ENCODE measurements around the gene RNF182. TPM values are rescaled to one million over a fixed set of nuclear protein-coding genes. Genes with fewer than 3 reads are reported as not detected.

The RNF182 gene
- total RNA-seq, 4 donors from 2014 or later: under 0.01 to 0.41 (median 0.34) TPM; not detected in 1

DNA sequence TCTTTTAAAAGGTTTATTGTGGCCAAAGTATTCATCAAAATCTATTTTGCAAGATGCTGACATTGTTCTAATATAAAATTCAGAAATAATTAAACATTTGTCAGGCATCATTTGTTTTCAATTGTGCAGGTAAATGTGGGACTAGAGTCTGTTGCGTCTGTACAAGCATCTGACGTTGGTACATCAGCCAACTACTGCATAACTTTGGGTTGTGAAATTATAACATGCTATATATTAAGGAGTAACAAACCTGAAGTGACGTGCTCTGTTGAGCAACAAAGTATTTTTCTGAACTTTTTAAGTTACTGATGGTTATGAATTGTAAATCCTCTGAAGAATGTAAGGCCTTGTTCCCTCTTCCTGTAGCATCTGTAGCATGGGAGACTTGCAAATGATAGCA lies 66.0 kb downstream of the RNF182 start:
- H3K9me3 ChIP-seq: no peaks in the 10 kb centered on the region
- no peaks in the 10 kb centered on the region for H3K4me1 ChIP-seq
- H3K4me3 ChIP-seq: no peak overlapping the region
- no peak overlapping the region for H3K27ac ChIP-seq
- no peaks in the 10 kb centered on the region for H3K27me3 ChIP-seq
- no peaks in the 10 kb centered on the region for H3K36me3 ChIP-seq
- peak in 1 of 2 donors; percentile 24 for DNase-seq
- intact Hi-C loops (cut with DNase I; ENCODE audit: low total_unique reads): no loop called here
- TF ChIP-seq, protein P1, sequence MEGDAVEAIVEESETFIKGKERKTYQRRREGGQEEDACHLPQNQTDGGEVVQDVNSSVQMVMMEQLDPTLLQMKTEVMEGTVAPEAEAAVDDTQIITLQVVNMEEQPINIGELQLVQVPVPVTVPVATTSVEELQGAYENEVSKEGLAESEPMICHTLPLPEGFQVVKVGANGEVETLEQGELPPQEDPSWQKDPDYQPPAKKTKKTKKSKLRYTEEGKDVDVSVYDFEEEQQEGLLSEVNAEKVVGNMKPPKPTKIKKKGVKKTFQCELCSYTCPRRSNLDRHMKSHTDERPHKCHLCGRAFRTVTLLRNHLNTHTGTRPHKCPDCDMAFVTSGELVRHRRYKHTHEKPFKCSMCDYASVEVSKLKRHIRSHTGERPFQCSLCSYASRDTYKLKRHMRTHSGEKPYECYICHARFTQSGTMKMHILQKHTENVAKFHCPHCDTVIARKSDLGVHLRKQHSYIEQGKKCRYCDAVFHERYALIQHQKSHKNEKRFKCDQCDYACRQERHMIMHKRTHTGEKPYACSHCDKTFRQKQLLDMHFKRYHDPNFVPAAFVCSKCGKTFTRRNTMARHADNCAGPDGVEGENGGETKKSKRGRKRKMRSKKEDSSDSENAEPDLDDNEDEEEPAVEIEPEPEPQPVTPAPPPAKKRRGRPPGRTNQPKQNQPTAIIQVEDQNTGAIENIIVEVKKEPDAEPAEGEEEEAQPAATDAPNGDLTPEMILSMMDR (IDR thresholded peaks at IDR 0.05): no peak
- TF ChIP-seq POLR2A (IDR thresholded peaks at IDR 0.05): no peak

DNA sequence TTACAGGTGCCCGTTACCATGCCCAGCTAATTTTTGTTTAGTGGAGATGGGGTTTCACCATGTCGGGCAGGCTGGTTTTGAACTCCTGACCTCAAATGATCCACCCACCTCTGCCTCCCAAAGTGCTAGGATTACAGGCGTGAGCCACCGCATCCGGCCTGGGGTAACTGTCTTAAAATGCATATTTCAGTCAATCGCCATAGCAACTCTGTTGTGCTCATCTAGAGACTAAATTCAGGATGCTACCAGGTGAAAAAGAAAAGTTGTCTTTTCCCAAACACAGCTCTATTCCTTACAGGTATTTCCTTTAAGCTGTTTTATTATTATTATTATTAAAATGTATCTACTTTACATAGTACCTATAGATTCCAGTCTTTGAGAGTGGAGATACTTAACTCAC lies 66.6 kb downstream of the RNF182 start:
- H3K36me3 ChIP-seq: no peaks in the 10 kb centered on the region
- no peak overlapping the region for H3K27ac ChIP-seq
- intact Hi-C loops (cut with DNase I; ENCODE audit: low total_unique reads): no loop called here
- no peaks in the 10 kb centered on the region for H3K27me3 ChIP-seq
- TF ChIP-seq, protein P1 (IDR thresholded peaks at IDR 0.05): no peak
- TF ChIP-seq POLR2A (IDR thresholded peaks at IDR 0.05): no peak
- no peaks in the 10 kb centered on the region for H3K9me3 ChIP-seq
- no peaks in the 10 kb centered on the region for H3K4me1 ChIP-seq
- no peak overlapping the region for H3K4me3 ChIP-seq
- DNase-seq: no peak

DNA sequence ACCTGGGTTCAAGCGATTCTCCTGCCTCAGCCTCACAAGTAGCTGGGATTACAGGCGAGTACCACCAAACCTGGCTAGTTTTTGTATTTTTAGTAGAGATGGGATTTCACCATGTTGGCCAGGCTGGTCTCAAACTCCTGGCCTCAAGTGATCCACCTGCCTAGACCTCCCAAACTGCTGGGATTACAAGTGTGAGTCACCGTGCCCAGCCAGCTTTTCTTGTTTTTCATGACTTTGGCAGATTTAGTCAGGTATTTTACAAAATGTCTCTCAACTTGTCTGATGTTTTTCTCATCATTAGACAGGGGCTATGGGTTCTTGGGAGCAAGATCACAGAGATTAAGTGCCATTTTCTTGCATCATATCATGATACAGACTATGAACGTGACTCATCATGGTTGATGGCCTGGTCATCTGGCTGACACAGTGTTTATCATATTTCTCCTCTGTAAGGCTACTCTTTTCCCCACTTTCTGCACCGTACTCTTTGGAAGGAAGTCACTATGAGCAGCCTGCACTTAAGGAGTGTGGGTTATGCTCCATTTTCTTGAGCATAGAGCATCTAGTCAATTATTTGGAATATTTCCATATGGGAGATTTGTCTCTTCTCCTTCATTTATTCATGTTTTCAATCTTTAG lies 67.8 kb downstream of the RNF182 start:
- H3K4me3 ChIP-seq: no peak overlapping the region
- TF ChIP-seq POLR2A (IDR thresholded peaks at IDR 0.05): no peak
- TF ChIP-seq, protein P1 (IDR thresholded peaks at IDR 0.05): no peak
- no peak overlapping the region for H3K27ac ChIP-seq
- no peaks in the 10 kb centered on the region for H3K36me3 ChIP-seq
- H3K4me1 ChIP-seq: no peaks in the 10 kb centered on the region
- DNase-seq: no peak
- H3K9me3 ChIP-seq: no peaks in the 10 kb centered on the region
- intact Hi-C loops (cut with DNase I; ENCODE audit: low total_unique reads): no loop called here
- no peaks in the 10 kb centered on the region for H3K27me3 ChIP-seq

DNA sequence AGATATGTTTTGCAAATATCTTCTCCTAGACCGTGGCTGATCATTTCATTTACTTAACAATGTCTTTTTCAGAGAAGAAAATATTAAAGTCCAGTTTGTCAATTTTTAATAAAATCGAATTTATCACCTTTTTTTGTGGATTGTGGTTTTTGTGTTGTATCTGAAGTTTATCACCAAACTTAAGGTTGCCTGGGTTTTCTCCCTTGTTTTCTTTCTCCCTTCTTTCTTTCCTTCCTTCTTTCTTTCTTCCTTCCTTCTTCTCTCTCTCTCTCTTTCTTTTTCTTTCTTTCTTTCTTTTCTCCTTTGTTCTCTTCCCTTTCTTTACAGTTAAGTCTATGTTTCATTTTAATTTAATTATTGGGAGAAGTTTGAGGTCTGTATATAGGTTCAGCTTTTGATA lies 68.7 kb downstream of the RNF182 start:
- H3K4me1 ChIP-seq: no peaks in the 10 kb centered on the region
- no peaks in the 10 kb centered on the region for H3K36me3 ChIP-seq
- no peaks in the 10 kb centered on the region for H3K9me3 ChIP-seq
- H3K27me3 ChIP-seq: no peaks in the 10 kb centered on the region
- no peak overlapping the region for H3K27ac ChIP-seq
- TF ChIP-seq, protein P1 (IDR thresholded peaks at IDR 0.05): no peak
- no peak for TF ChIP-seq POLR2A (IDR thresholded peaks at IDR 0.05)
- intact Hi-C loops (cut with DNase I; ENCODE audit: low total_unique reads): no loop called here
- DNase-seq: no peak
- H3K4me3 ChIP-seq: no peak overlapping the region

DNA sequence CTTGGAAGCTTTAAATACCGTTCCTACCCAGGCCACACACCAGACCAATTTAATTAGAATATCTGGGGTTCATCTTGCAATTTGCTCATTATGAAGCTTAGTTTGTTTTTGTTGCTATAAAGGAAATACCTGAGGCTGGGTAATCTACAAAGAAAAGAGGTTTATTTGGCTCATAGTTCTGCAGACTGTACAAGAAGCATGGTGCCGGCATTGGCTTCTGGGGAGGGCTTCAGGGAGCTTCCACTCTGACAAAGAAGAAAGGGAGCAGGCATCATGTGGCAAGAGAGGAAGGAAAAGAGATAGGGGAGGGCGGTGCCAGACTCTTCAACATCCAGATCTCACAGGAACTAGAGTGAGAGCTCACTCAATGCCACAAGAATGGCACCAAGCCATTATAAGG lies 73.6 kb downstream of the RNF182 start:
- intact Hi-C loops (cut with DNase I; ENCODE audit: low total_unique reads): no loop called here
- Histone ChIP-seq H3K9me3 (no peaks in the 10 kb centered on the region), H3K27ac (no peak overlapping the region), H3K27me3 (no peaks in the 10 kb centered on the region), H3K4me3 (no peak overlapping the region), H3K4me1 (no peaks in the 10 kb centered on the region), H3K36me3 (no peaks in the 10 kb centered on the region)
- TF ChIP-seq POLR2A (IDR thresholded peaks at IDR 0.05): no peak
- TF ChIP-seq, protein P1 (IDR thresholded peaks at IDR 0.05): no peak
- DNase-seq: no peak

All from uterus (tissue), 4 donors.